ENCODE results near the gene UNC5B. TPM values are rescaled to one million over a fixed set of nuclear protein-coding genes. Genes with fewer than 3 reads are reported as not detected.
"Not testable (repeated sequence)": the region's sequence is repeated elsewhere in the genome, so short reads cannot be mapped to it uniquely, and the experiment has no call there.

Gene UNC5B
- total RNA-seq, 1 experiment from 2014 or later, result 22.0 TPM

- RAD21 ChIA-PET (ENCODE audit: low non-redundant PET in 1 of 2, low total read pairs in 2 of 2, uncharacterized antibody in 2 of 2, unreplicated experiment in 2 of 2), result no interaction called here
- DNase-seq (ENCODE audit: low read depth, low spot score) (no peak), ATAC-seq (no peak)
- no peaks in the 10 kb centered on the region for H3K9me2 ChIP-seq (ENCODE audit: insufficient read depth)
- H3K79me2 ChIP-seq (ENCODE audit: insufficient read depth, low read length), result peaks cover 33% of the 10 kb centered on the region; the same call in 1 of the 2 replicates
- peaks cover 44 to 58% of the 10 kb centered on the region in 2 experiments for H3K4me1 ChIP-seq (ENCODE audit: control insufficient read depth in 1 of 2, insufficient read depth in 2 of 2, low read length in 2 of 2)
- TF ChIP-seq POLR2AphosphoS5 (IDR thresholded peaks at IDR 0.05; ENCODE audit: low read depth, low read length) (no peak), JUND (IDR thresholded peaks at IDR 0.05) (no peak), SRF (IDR thresholded peaks at IDR 0.05; ENCODE audit: low read depth) (no peak), YY1 (IDR thresholded peaks at IDR 0.05; ENCODE audit: extremely low read depth, insufficient replicate concordance, low read depth, low read length) (no peak)
- H3K9ac ChIP-seq (ENCODE audit: low read length), result 0 out of 2 replicates have a peak overlapping the region, but pooled peaks have one; percentile 20
- intact Hi-C loops (cut with micrococcal nuclease), result no loop called here
- CTCF ChIA-PET, result interaction anchor here (1.3 to 1.9 kb wide), 4 partner anchors 10 to 66 kb away, joined by 3 to 7 read pairs (median 4); no protein-coding TSS in a partner anchor
- peak overlapping the region; percentile 36; the same call in 1 of the 2 replicates for H3K27ac ChIP-seq (ENCODE audit: low read depth, low read length)
- no TSS peak for BruUV-seq (replicated peaks)
- no peaks in the 10 kb centered on the region for H3K36me3 ChIP-seq (ENCODE audit: control insufficient read depth in 1 of 2, insufficient read depth in 2 of 2, low read length in 2 of 2)
- H2AFZ ChIP-seq (ENCODE audit: low read depth, low read length, poor library complexity, severe bottlenecking), result no peak overlapping the region
- peak overlapping the region in 1 of 2 experiments; percentile 66; a peak in 1 of 4 replicates for H3K4me3 ChIP-seq (replicated peaks in 1 of 2; ENCODE audit: low read depth in 1 of 2, low read length in 2 of 2)
- no peaks in the 10 kb centered on the region for H3K9me3 ChIP-seq (ENCODE audit: control insufficient read depth in 1 of 2, insufficient read depth in 1 of 2, low read depth in 1 of 2, low read length in 2 of 2)
- peak overlapping the region; percentile 82 for H3K4me2 ChIP-seq (ENCODE audit: low read length)
- POLR2A ChIA-PET, result no interaction called here
- no peaks in the 10 kb centered on the region for H3K27me3 ChIP-seq (ENCODE audit: insufficient read depth, low read length)
- no peaks in the 10 kb centered on the region for H4K20me1 ChIP-seq (ENCODE audit: insufficient read depth)
Observed at GRCh38 chr10:71218651-71219050, 6.3 kb downstream of the UNC5B start.

- CTCF ChIA-PET, result interaction anchor here (1.4 kb wide), 1 partner anchor 65 kb away, joined by 3 read pairs; no protein-coding TSS in a partner anchor
- intact Hi-C loops (cut with micrococcal nuclease); H4K20me1 ChIP-seq (ENCODE audit: insufficient read depth); H3K9ac ChIP-seq (ENCODE audit: low read length); H3K27me3 ChIP-seq (ENCODE audit: insufficient read depth, low read length); POLR2A ChIA-PET; RAD21 ChIA-PET (ENCODE audit: low non-redundant PET in 1 of 2, low total read pairs in 2 of 2, uncharacterized antibody in 2 of 2, unreplicated experiment in 2 of 2); H3K4me3 ChIP-seq (replicated peaks in 1 of 2; ENCODE audit: low read depth in 1 of 2, low read length in 2 of 2); DNase-seq (ENCODE audit: low read depth, low spot score); H3K9me3 ChIP-seq (ENCODE audit: control insufficient read depth in 1 of 2, insufficient read depth in 1 of 2, low read depth in 1 of 2, low read length in 2 of 2); H3K27ac ChIP-seq (ENCODE audit: low read depth, low read length); BruUV-seq (replicated peaks); H3K9me2 ChIP-seq (ENCODE audit: insufficient read depth); H3K36me3 ChIP-seq (ENCODE audit: control insufficient read depth in 1 of 2, insufficient read depth in 2 of 2, low read length in 2 of 2); H2AFZ ChIP-seq (ENCODE audit: low read depth, low read length, poor library complexity, severe bottlenecking); ATAC-seq: not testable (repeated sequence)
- Histone ChIP-seq H3K79me2 (ENCODE audit: insufficient read depth, low read length) (peaks cover 26% of the 10 kb centered on the region; the same call in 1 of the 2 replicates), H3K4me2 (ENCODE audit: low read length) (peak overlapping the region; percentile 82; the same call in 1 of the 2 replicates), H3K4me1 (ENCODE audit: control insufficient read depth in 1 of 2, insufficient read depth in 2 of 2, low read length in 2 of 2) (peaks cover 41 to 51% of the 10 kb centered on the region in 2 experiments)
Observed at GRCh38 chr10:71219236-71219917, 7.0 kb downstream of the UNC5B start.

Measured in HCT116 (cell line).